H1 (cell line): Measurements from ENCODE around the gene GPR15LG. TPM values are rescaled to one million over a fixed set of nuclear protein-coding genes. Genes with fewer than 3 reads are reported as not detected.

Experiments used
- EP300 ChIP-seq, 2 experiments: IDR thresholded peaks; 1 replicate in 1 of 2; 2 replicates in 1 of 2; pipeline ENCODE4 v1.6.1; 2011 to 2012; ENCODE audit warnings: low read depth in 2 of 2, low read length in 2 of 2, mild to moderate bottlenecking in 2 of 2, borderline replicate concordance in 1 of 2, inconsistent platforms in 1 of 2, moderate library complexity in 1 of 2
- SAP30 ChIP-seq: fragments of 300-600 bp; sonication (generic); IDR thresholded peaks from 2 replicates; pipeline ENCODE4 v1.7.1; 2012; ENCODE audit warnings: low read length, moderate library complexity, mild to moderate bottlenecking, inconsistent platforms; ENCODE audit not compliant: insufficient read depth, insufficient replicate concordance
- polyA plus RNA-seq, 7 experiments: library from polyadenylated mRNA; depleted of rRNA in 3 of 7; stranded (reverse) in 5 of 7; unstranded in 2 of 7; fragments of >200 nt in 5 of 7; fragments of 200-250 nt in 2 of 7; gene quantifications; 1 replicate in 5 of 7; 2 replicates in 1 of 7; 4 replicates in 1 of 7; pipeline versions ENCODE4 v1.2.1 to v1.2.3, GENCODE V29; 2011 to 2013; ENCODE audit warnings: missing spikeins in 2 of 7, mixed read lengths in 2 of 7
- total RNA-seq: library from RNA; stranded (reverse); fragmentation: NEBNext Ultra II Directional; extraction: Animal tissue kit (Norgen Biotek cat#: 25700); gene quantifications from 2 replicates; pipeline ENCODE4 v1.2.1, GENCODE V29; 2021

GPR15LG gene
- total and polyA plus RNA-seq, 2 of the 8 experiments (the other 6 are each of a cell fraction or from before 2014, with no cell fraction given): not detected

- no peak for TF ChIP-seq SAP30
- TF ChIP-seq EP300 (IDR thresholded peaks at IDR 0.05; ENCODE audit: borderline replicate concordance in 1 of 2, low read depth in 2 of 2, low read length in 2 of 2): no peak
- TF ChIP-seq, all 59 proteins: peak for 0
These were observed 17.6 kb upstream of the GPR15LG start (continued) for GRCh38 chr10:84156009-84156408.
